VCaP (cell line): Measurements from ENCODE around the gene NCK2.

ENCODE experiments used
- H3K27ac ChIP-seq: fragments of 450-650 bp; 2 replicates; pipeline ENCODE4 v1.5.1; 2017
- TF ChIP-seq, protein P1 (sequence below): fragments of 450-650 bp; conservative IDR thresholded peaks from 2 replicates; pipeline ENCODE4 v1.5.1; 2017; ENCODE audit warnings: mild to moderate bottlenecking, moderate library complexity

Gene NCK2

DNA sequence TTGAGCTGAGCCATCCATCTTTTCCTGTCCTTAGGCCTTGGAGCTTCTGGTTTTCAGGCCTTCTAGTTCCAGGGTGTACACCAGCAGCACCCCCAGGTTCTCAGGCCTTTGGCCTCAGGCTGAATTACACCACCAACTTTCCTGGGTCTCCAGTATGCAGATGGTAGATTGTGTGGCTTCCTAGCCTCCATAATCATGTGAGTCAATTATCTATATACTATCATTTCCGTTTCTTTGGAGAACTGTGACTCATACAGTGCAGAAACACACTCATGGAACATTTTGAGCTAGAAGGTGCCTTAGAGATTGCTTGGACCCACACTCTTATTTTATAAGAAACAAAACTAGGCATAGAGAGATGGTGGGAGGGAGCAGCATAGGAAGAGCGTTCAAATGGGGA, 167.4 kb downstream of the NCK2 start:
- TF ChIP-seq, protein P1, sequence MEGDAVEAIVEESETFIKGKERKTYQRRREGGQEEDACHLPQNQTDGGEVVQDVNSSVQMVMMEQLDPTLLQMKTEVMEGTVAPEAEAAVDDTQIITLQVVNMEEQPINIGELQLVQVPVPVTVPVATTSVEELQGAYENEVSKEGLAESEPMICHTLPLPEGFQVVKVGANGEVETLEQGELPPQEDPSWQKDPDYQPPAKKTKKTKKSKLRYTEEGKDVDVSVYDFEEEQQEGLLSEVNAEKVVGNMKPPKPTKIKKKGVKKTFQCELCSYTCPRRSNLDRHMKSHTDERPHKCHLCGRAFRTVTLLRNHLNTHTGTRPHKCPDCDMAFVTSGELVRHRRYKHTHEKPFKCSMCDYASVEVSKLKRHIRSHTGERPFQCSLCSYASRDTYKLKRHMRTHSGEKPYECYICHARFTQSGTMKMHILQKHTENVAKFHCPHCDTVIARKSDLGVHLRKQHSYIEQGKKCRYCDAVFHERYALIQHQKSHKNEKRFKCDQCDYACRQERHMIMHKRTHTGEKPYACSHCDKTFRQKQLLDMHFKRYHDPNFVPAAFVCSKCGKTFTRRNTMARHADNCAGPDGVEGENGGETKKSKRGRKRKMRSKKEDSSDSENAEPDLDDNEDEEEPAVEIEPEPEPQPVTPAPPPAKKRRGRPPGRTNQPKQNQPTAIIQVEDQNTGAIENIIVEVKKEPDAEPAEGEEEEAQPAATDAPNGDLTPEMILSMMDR: no peak
- no peak overlapping the region for H3K27ac ChIP-seq

DNA sequence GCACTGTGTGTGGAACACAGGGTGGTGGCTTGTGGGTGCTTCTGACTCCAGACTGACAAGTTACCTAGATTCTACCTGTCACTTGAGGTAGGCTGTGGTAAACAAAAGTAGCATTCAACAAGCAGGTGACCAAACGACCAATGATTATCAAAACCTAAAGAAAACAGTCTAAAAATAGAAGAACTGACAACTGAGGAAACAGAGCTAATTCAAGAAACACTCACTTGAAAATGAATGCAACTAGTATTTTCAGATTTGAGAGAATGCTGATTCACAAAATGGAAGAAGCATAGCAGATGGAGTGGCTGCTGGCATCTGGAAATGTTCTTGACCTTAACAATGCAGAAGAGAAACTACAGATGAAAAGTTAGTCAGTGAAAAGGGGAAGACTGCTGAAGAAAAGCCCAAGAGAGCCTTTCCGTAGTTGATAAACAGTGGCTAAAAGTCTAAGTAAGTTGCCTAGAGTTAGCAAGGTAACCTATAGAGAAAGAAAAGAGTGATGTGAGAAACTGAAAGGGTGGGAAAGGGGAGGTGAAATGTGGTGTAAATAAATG, 170.4 kb downstream of the NCK2 start:
- TF ChIP-seq, protein P1: no peak
- no peak overlapping the region for H3K27ac ChIP-seq

DNA sequence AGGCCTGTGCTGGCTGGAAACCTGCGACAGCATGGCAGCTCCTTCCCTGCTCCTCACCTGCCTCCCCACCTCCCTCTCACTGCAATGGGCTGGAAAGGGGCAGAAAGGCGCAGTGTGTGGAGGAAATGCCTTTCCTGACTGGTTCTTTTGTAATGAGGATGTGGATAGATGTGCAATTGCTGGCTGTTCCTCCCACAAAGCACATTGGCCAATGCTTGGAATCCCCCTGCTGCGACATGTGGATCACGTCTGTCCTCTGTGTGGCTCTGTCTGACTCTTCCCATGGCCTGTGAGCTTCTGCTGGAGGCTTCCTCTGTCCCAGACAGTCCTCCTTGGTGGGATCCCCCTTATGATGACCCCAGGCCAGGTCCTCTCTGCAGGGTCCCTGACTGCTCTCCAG, 172.5 kb downstream of the NCK2 start:
- TF ChIP-seq, protein P1: no peak
- no peak overlapping the region for H3K27ac ChIP-seq

DNA sequence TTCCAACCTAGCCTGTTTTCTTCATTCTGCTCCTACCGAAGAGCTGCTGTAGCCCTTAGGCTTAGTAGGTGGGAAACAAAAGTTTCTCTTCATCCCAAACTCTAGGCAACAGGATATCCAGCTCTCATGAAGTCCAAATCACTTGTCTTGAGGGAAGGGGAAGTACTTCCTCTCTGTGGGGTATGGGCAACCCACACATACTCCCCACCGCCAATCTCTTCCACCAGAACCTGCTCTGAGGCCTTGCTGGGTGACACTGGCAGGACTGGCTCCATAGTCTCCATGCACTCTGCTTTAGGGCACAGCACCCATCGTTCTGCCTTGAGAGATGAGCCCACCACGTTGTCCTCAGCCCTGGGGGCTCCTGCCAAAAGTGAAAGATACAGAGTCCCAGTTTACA, 173.0 kb downstream of the NCK2 start:
- no peak overlapping the region for H3K27ac ChIP-seq
- TF ChIP-seq, protein P1: no peak

DNA sequence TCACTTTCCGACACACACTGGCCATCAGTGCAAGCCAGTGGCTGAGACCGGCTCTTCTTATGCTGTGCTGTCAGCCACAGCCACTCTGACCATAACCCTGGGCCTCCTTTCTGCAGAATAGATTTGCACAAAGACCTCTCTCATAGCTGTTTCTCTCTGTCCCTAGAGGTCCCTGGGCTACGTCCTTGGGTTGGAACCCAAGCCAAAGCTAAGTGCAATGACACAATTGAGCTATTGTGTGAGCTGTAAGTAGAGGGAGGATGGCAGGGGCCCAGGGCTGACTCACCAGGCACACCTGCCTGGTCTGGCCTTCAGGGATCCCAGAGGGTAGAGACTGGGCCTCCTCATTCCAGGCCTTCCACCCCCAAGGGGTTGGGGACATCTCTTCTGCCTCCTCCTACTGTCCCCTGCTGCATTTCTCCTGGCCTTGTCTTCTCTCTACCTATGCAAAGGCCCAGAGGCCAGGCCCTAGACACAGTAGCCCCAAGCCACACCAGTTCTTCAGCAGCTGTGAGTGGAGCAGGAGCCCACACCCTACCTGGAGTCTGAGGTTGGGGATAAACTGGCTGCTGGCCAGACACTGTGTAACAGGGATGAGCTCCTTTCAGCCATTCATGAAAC, 174.6 kb downstream of the NCK2 start:
- TF ChIP-seq, protein P1: no peak
- no peak overlapping the region for H3K27ac ChIP-seq

DNA sequence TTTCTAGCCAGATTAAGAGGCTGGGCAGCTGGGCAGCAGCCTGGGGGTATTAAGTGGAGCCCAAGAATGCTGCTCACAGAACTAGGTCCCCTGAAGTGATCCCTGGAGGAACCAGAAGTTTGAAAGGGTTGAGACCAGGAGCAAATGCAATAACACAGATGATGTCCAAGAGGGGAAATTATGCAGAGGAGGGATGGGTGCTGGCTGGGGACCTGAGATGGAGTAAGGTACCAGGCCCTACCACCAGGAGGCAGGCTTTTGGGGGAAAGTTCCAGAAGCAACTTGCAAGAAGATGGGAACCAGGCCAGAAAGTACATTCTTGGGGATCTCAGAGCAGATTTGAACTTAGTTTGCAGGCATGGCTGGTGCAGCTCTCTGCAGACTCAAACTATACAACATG, 175.1 kb downstream of the NCK2 start:
- H3K27ac ChIP-seq: no peak overlapping the region
- TF ChIP-seq, protein P1: 0 out of 2 replicates have a peak, but pooled peaks have one; percentile 12

DNA sequence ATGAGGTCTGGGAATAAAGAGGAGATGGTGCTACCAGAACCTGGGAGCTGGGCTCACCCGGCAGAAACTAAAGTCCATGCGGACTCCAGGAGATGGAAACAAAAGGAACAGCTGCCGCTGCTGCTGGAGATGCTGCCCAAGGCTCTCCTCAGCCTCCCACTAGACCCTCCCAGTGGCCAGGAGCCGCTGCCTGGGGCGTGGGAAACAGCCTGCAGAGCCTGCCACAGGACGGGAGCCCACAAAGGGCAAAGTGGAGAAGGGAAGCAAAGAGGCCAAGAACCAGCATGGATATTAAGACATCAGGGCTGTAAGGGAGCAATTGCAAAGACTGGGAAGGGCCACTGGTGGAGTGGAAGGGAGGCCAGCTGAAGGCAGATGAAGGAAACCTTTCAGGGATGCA, 179.6 kb downstream of the NCK2 start:
- TF ChIP-seq, protein P1: no peak

More for the DNA sequence above, 179.6 kb downstream of the NCK2 start:
- no peak overlapping the region for H3K27ac ChIP-seq
